ENCODE measurements around the gene LTB4R2.
A peak's percentile ranks its signal among the peaks of the same experiment; 100 is the strongest.

The LTB4R2 gene

GRCh38 chr14:24299255-24300191, 10.4 kb upstream of the LTB4R2 start, which contains the start of the genes DHRS1 and NOP9:
Gene DHRS1, minus strand, starts transcription at chr14:24299780. Its CDS starts 674 bp downstream, at chr14:24299106.
Gene NOP9, plus strand, starts transcription at chr14:24299850. Its CDS starts 105 bp downstream, at chr14:24299955.
- peak; percentile 90 for DNase-seq (ENCODE audit: low read depth)

GRCh38 chr14:24300326-24300980, 9.5 kb upstream of the LTB4R2 start:
- DNase-seq (ENCODE audit: low read depth) = no peak

- no peak for DNase-seq (ENCODE audit: low read depth)
Observed at GRCh38 chr14:24304019-24304387, 5.9 kb upstream of the LTB4R2 start.

- DNase-seq (ENCODE audit: low read depth) = no peak
Observed at GRCh38 chr14:24307156-24307574, 2.8 kb upstream of the LTB4R2 start.

GRCh38 chr14:24307575-24308341, 2.2 kb upstream of the LTB4R2 start, which contains the start of gene CIDEB:
Gene CIDEB, minus strand, starts transcription at chr14:24307977. Its CDS starts 119 bp downstream, at chr14:24307858.
- peak; percentile 46 for DNase-seq (ENCODE audit: low read depth)

- no peak for DNase-seq (ENCODE audit: low read depth)
Observed at GRCh38 chr14:24308342-24309124, 1.4 kb upstream of the LTB4R2 start.

GRCh38 chr14:24310265-24310645, 315 bp downstream of the LTB4R2 start:
- no peak for DNase-seq (ENCODE audit: low read depth)

- peak; percentile 43 for DNase-seq (ENCODE audit: low read depth)
Observed at GRCh38 chr14:24310646-24311604, 985 bp downstream of the LTB4R2 start, which contains the start of gene LTB4R. Gene LTB4R, plus strand, starts transcription at chr14:24311502. Its CDS starts 4,150 bp downstream, at chr14:24315652.

GRCh38 chr14:24311837-24312615, 2.1 kb downstream of the LTB4R2 start:
- DNase-seq (ENCODE audit: low read depth) = no peak

GRCh38 chr14:24312736-24313507, 3.0 kb downstream of the LTB4R2 start:
- no peak for DNase-seq (ENCODE audit: low read depth)

- no peak for DNase-seq (ENCODE audit: low read depth)
Observed at GRCh38 chr14:24313913-24314312, 4.0 kb downstream of the LTB4R2 start.

GRCh38 chr14:24314377-24315193, 4.6 kb downstream of the LTB4R2 start:
- DNase-seq (ENCODE audit: low read depth) = no peak

- DNase-seq (ENCODE audit: low read depth) = no peak
Observed at GRCh38 chr14:24315243-24315806, 5.4 kb downstream of the LTB4R2 start.

- no peak for DNase-seq (ENCODE audit: low read depth)
Observed at GRCh38 chr14:24315807-24316596, 6.1 kb downstream of the LTB4R2 start.

- no peak for DNase-seq (ENCODE audit: low read depth)
Observed at GRCh38 chr14:24316597-24316950, 6.6 kb downstream of the LTB4R2 start.

GRCh38 chr14:24317141-24317928, 7.4 kb downstream of the LTB4R2 start:
- DNase-seq (ENCODE audit: low read depth) = no peak

All from T follicular helper cell (primary cell).